PC-3 (cell line): ENCODE results near the gene UBE2L6.

Experiments used
- EZH2 ChIP-seq: fragments of 300-600 bp; sonication (generic); IDR thresholded peaks from one replicate; pipeline ENCODE4 v1.6.1; 2017; ENCODE audit warnings: antibody characterized with exemption, mild to moderate bottlenecking, low read length; ENCODE audit not compliant: unreplicated experiment
- TF ChIP-seq, protein P1 (sequence below): fragments of 300-600 bp; sonication (generic); conservative IDR thresholded peaks from 2 replicates; pipeline ENCODE4 v1.5.1; 2017; ENCODE audit warnings: antibody characterized with exemption, low read depth, mild to moderate bottlenecking, low read length

DNA sequence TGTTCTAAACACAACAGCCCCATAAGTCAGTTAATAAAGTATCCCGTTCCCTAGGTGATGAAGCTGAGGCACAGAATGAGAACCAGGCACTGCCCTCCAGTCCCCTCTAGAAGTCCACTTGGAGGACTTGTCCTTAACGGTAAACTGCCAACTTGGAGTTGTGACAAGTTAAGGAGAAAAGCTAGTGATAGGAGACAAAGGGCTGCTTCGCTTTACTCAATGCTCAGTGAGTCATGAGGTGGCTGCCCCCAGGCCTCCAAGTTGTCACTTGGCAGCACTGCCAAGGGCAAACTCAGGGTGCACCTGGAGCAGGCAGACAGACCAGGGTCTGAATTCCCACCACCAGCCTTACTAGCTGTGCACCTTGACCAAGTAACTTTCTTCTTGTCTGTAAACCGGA, 65.5 kb downstream of the UBE2L6 start:
- TF ChIP-seq, protein P1, sequence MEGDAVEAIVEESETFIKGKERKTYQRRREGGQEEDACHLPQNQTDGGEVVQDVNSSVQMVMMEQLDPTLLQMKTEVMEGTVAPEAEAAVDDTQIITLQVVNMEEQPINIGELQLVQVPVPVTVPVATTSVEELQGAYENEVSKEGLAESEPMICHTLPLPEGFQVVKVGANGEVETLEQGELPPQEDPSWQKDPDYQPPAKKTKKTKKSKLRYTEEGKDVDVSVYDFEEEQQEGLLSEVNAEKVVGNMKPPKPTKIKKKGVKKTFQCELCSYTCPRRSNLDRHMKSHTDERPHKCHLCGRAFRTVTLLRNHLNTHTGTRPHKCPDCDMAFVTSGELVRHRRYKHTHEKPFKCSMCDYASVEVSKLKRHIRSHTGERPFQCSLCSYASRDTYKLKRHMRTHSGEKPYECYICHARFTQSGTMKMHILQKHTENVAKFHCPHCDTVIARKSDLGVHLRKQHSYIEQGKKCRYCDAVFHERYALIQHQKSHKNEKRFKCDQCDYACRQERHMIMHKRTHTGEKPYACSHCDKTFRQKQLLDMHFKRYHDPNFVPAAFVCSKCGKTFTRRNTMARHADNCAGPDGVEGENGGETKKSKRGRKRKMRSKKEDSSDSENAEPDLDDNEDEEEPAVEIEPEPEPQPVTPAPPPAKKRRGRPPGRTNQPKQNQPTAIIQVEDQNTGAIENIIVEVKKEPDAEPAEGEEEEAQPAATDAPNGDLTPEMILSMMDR: no peak
- no peak for TF ChIP-seq EZH2
